ENCODE results near the gene CNPY1.

Gene CNPY1

GRCh38 chr7:155489862-155490696, 56.3 kb downstream of the CNPY1 start:
- DNase-seq (ENCODE audit: low read depth, low spot score): no peak

DNA sequence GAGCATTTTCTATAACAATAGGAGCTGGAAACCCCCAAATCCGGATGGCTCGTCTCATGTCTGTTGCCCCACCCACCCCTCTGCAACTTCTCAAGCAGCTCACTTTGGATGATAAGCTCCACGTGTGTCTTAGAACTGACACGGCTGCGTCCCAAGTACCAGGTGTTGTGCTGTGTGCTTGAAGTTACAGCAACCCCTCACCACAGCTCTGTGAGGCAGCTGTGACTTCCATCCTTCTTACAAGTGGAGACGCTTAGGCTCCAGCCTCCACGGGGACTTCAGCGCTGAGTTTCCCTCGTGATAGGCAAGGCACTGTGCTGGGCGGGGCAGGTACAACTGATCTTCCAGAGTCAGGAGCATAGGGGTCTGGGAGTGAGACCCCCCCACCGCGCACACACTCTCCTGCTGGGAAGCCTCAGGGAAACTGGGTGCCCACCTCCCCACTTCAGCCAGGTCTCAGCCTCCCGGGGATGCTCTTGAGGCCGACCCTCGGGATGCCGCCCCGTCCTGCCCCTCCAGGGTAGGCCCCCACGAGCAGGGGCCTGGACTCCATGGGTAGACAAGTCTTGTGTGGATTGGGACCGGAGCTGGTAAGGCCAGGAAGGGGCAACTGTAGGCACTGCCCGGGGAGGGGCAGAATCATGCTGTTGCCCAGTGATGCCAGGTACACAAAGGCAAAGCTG, 57.1 kb downstream of the CNPY1 start:
- DNase-seq (ENCODE audit: low read depth, low spot score): no peak

DNA sequence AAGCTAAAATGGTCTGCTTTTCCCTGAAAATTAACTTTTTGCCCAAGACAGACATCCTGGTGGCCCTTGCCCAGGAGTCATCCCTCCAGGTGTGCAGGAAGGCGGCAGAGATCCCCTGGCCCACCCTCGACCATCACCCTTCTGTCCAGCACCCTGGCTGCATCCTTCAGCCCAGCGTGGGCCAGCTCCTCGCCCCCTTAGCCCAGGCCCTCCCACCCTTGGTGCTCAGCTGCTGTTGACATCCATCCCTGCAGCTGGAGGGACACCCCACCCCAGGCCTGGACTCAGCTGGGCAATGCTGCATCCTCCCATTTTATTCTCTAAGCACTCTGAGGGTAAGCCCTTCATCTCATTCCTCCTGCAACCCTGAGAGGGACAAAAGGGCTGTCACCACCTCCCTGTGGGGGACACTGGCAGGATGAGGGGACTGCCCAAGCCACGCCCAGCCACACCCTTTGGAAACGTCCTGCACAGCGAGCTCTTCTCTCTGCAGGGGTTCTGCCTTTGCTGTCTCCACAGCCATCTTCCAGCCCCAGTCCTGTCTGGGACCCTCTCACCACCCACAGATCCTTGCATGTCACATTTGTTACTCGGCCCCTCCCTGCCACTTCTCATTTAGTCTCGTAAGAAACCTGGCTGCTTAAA, 57.8 kb downstream of the CNPY1 start:
- no peak for DNase-seq (ENCODE audit: low read depth, low spot score)

- DNase-seq (ENCODE audit: low read depth, low spot score): no peak
These were observed 58.6 kb downstream of the CNPY1 start for GRCh38 chr7:155487509-155488482.

GRCh38 chr7:155486783-155487508, 59.4 kb downstream of the CNPY1 start:
- no peak for DNase-seq (ENCODE audit: low read depth, low spot score)

GRCh38 chr7:155484483-155485399, 61.6 kb downstream of the CNPY1 start:
- no peak for DNase-seq (ENCODE audit: low read depth, low spot score)

DNA sequence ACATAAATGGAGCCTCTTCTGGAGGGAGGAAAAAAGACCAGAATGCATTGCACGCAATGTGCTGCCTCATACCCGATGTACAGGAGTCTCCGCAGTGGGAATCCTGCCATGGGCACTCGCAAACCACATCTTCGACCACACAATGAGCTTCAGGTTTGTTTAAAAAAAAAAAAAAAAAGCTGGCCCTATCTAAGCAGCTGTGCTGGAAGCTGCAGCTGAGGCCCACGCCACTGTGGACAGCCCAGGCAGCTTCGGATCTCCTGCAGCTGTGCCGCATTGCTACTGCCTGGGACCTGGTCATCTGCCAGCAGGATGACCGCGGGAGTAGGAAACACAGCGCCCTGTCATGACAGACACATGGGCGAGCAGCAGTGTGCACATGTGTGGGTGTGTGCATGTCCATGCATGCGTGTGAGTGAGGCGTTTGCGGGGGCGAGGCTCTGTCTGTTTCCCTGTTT, 62.5 kb downstream of the CNPY1 start:
- DNase-seq (ENCODE audit: low read depth, low spot score): no peak

- no peak for DNase-seq (ENCODE audit: low read depth, low spot score)
These were observed 63.1 kb downstream of the CNPY1 start for GRCh38 chr7:155483245-155483644.

GRCh38 chr7:155482511-155483183, 63.7 kb downstream of the CNPY1 start:
- no peak for DNase-seq (ENCODE audit: low read depth, low spot score)

- DNase-seq (ENCODE audit: low read depth, low spot score): no peak
These were observed 64.6 kb downstream of the CNPY1 start for GRCh38 chr7:155481764-155482163.

DNA sequence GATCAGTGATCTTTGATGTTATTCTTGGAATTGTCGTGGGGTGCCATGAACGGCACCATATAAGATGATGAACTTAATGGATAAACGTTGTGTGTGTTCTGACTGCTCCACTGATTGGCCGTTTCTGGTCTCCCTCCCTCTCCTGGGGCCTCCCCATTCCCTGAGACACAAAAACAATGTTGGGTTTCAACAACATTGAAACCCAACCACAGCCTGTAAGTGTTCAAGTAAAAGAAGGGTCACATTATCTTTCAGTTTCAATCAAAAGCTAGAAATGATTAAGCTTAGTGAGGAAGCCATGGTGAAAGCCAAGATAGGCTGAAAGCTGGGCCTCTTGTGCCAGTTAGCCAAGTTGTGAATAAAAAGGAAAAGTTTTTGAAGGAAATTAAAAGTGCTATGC, 68.9 kb downstream of the CNPY1 start:
- no peak for DNase-seq (ENCODE audit: low read depth, low spot score)

GRCh38 chr7:155471718-155472117, 74.6 kb downstream of the CNPY1 start:
- DNase-seq (ENCODE audit: low read depth, low spot score): no peak

DNA sequence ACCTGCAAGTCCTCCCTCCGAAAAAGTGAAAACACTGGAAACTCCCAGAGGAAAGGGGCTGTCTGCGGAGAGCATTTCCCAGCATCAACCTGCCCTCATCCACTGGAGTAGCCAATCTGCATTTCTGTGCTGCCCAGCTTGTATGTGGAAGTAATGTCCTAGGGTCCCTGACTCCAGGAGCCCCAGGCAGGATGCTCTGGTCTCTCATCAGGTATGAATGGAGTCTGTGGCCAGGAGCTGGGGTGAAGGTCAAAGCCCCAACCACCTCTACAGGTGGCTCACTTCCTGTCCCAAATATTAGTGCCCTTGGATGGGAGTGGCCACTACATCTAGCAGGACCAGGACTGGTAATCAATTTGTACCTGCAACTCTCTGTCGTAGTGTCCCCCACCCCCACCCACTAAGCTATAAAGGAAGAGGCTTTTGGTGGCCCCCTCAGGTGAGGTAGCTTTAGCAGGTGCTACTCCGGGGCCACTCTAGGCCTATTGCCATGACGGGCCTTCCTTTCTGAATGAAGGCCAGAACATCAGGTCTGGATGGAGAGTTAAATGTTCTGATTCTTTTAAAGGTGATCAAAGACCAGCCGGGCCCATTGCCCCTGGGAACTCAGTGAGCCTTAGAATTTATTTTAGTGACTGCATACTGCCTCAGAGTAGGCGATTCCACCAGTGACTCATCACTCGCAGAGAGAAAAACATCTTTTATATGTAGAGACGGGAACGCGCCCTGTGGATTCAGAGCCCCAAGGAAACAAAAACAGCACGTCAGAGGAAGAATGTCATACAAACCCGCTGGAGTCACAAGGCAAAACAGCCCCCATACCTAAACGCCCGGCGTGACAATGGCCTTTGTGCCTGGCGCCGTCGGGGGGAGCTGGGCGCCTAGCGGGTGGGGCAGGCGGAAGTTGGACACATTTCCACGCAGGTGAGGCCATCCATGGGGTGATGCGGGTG, 75.4 kb downstream of the CNPY1 start:
- no peak for DNase-seq (ENCODE audit: low read depth, low spot score)

DNA sequence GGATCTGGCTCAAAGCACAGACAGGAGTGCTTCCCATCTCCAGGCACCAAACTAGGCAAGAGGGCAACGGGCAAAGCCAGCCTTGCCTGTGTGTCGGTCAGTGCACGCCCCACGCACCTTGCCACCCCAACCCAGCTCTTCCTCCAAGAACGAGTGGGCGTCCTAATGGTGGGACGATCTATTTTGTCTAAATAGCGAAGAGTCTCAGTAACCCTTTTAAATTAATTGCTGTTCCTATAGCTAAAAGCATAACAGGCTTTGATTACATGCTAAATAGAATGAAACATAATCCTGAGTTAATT, 76.2 kb downstream of the CNPY1 start:
- DNase-seq (ENCODE audit: low read depth, low spot score): no peak

- DNase-seq (ENCODE audit: low read depth, low spot score): no peak
These were observed 76.8 kb downstream of the CNPY1 start for GRCh38 chr7:155469311-155470185.

DNA sequence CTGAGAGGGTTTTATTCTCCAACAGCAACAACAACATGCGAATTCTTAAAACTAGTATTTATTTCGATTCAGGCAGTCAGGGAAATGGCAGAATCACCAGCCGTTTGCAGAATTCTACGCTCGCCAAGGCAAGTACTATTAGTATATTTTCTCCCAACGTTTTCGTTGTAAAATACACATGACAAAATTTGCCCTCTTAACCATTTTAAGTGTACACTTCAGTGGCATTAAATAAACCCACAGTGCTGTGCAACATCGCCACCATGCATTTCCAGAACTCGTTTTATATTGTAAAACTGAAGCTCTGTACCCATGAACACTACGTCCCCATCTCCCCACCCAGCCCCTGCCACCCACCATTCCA, 77.6 kb downstream of the CNPY1 start:
- DNase-seq (ENCODE audit: low read depth, low spot score): no peak
